Measurements from ENCODE around the gene TGFA. TPM values are rescaled to one million over a fixed set of nuclear protein-coding genes. Genes with fewer than 3 reads are reported as not detected.

The TGFA gene
- total RNA-seq, 2 experiments from 2014 or later: 0.25 to 0.38 TPM

- ATAC-seq (no peak), DNase-seq (no peak)
- no peak overlapping the region for H3K4me3 Mint-ChIP-seq
- intact Hi-C loops (cut with micrococcal nuclease): no loop called here
- peaks cover 9% of the 10 kb centered on the region for H3K27me3 Mint-ChIP-seq
- H3K27ac Mint-ChIP-seq: no peak overlapping the region
- ChIA-PET POLR2A (interaction anchor here (0.6 kb wide), 1 partner anchor 223 kb away, joined by 3 read pairs; no protein-coding TSS in a partner anchor), CTCF (interaction anchor here (2.0 to 4.6 kb wide), 2 partner anchors 23 to 57 kb away, joined by 4 to 23 read pairs; no protein-coding TSS in a partner anchor)
- H3K4me1 Mint-ChIP-seq (ENCODE audit: low read depth): peaks cover 3% of the 10 kb centered on the region
- H3K36me3 Mint-ChIP-seq (ENCODE audit: low read depth): no peaks in the 10 kb centered on the region
- TF ChIP-seq, protein P1, sequence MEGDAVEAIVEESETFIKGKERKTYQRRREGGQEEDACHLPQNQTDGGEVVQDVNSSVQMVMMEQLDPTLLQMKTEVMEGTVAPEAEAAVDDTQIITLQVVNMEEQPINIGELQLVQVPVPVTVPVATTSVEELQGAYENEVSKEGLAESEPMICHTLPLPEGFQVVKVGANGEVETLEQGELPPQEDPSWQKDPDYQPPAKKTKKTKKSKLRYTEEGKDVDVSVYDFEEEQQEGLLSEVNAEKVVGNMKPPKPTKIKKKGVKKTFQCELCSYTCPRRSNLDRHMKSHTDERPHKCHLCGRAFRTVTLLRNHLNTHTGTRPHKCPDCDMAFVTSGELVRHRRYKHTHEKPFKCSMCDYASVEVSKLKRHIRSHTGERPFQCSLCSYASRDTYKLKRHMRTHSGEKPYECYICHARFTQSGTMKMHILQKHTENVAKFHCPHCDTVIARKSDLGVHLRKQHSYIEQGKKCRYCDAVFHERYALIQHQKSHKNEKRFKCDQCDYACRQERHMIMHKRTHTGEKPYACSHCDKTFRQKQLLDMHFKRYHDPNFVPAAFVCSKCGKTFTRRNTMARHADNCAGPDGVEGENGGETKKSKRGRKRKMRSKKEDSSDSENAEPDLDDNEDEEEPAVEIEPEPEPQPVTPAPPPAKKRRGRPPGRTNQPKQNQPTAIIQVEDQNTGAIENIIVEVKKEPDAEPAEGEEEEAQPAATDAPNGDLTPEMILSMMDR (IDR thresholded peaks at IDR 0.05): no peak
- no peaks in the 10 kb centered on the region for H3K9me3 Mint-ChIP-seq
These were observed 6.8 kb upstream of the TGFA start for GRCh38 chr2:70560442-70560841.

- Mint-ChIP-seq H3K4me3 (no peak overlapping the region), H3K36me3 (ENCODE audit: low read depth) (no peaks in the 10 kb centered on the region), H3K4me1 (ENCODE audit: low read depth) (peaks cover 5% of the 10 kb centered on the region), H3K9me3 (no peaks in the 10 kb centered on the region), H3K27me3 (peaks cover 9% of the 10 kb centered on the region), H3K27ac (no peak overlapping the region)
- intact Hi-C loops (cut with micrococcal nuclease): no loop called here
- ATAC-seq (no peak), DNase-seq (no peak)
- POLR2A ChIA-PET: no interaction called here
- TF ChIP-seq, protein P1 (IDR thresholded peaks at IDR 0.05): no peak
- CTCF ChIA-PET: interaction anchor here (2.0 to 4.6 kb wide), 2 partner anchors 22 to 58 kb away, joined by 4 to 23 read pairs; no protein-coding TSS in a partner anchor
These were observed 6.4 kb upstream of the TGFA start for GRCh38 chr2:70560040-70560439.

DNA sequence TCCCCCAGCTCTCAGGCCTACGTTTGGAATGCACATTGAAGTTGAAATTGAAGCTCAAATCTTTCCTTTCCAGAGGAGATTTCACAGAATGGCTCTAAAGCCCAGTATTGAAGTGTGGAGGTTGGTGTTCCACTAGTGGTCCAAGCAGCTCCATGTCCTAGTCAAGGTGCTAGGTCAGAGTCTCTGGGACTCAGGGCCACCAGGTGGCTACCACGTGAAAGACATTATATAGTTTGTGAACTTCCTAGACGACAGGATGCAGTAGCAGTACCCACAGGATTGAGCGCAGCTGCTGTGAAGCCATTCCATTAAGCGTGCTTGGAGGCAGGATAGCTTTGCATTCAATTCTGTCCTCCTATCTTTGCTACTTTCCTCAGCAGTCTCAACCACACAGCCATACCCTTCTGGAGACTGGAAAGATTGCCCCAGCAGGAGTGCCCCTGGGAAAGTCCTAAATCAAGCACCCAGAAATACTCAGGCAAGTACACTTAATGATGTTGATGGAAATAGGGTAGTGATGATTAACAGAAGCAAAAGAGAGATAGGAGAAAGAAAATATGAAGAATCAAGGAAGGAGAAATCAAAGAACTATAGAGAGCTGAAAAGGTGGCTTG lies 4.7 kb upstream of the TGFA start:
- TF ChIP-seq, protein P1 (IDR thresholded peaks at IDR 0.05): no peak
- intact Hi-C loops (cut with micrococcal nuclease): loop anchor here (10.0 kb wide), 1 partner anchor 56 kb away; no protein-coding TSS in a partner anchor
- Mint-ChIP-seq H3K4me3 (no peak overlapping the region), H3K27ac (no peak overlapping the region), H3K4me1 (ENCODE audit: low read depth) (peaks cover 11% of the 10 kb centered on the region), H3K9me3 (no peaks in the 10 kb centered on the region), H3K36me3 (ENCODE audit: low read depth) (no peaks in the 10 kb centered on the region), H3K27me3 (peaks cover 11% of the 10 kb centered on the region)
- ChIA-PET POLR2A (no interaction called here), CTCF (interaction anchor here (0.9 to 4.6 kb wide), 4 partner anchors 10 to 217 kb away, joined by 3 to 23 read pairs (median 4); no protein-coding TSS in a partner anchor)
- ATAC-seq (no peak), DNase-seq (no peak)

DNA sequence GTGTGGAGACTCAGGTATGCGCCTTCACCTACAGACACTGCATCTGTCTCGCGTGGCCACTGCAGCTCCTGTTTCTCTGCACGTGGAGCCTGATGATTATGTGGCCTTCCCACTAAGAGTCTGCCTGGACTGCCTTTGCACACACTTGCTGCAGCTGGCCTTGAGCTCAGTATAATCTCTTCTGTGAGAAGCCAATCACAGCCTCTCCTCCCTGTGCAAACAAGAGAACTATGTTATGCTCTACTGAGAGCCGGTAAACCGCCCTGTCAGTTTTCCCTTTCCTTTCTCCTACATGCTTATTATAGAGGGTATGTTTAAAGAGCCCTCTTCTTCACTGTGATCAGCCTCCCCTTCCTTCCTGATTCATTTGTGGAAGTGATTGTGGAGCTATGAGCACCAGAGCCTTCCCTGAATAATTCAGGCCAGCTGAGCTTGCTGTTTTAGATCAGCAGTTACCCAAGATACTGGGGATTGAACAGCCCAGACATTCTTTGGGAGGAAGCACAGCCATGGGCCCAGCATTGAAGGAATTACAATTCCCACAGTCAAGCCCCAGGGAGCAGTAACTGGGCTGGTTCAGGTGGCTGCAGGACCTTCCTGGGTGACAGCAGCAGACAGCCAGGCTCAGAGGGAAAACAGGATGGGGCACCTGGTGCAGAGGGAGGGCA lies 3.7 kb upstream of the TGFA start:
- ATAC-seq (no peak), DNase-seq (no peak)
- TF ChIP-seq, protein P1 (IDR thresholded peaks at IDR 0.05): no peak
- no peaks in the 10 kb centered on the region for H3K9me3 Mint-ChIP-seq
- POLR2A ChIA-PET: interaction anchor here (0.8 kb wide), 1 partner anchor 75 kb away, joined by 3 read pairs; no protein-coding TSS in a partner anchor
- no peak overlapping the region for H3K4me3 Mint-ChIP-seq
- H3K27me3 Mint-ChIP-seq: peaks cover 21% of the 10 kb centered on the region
- no peak overlapping the region for H3K27ac Mint-ChIP-seq
- H3K36me3 Mint-ChIP-seq (ENCODE audit: low read depth): no peaks in the 10 kb centered on the region
- peaks cover 20% of the 10 kb centered on the region for H3K4me1 Mint-ChIP-seq (ENCODE audit: low read depth)
- intact Hi-C loops (cut with micrococcal nuclease): loop anchor here (10.0 kb wide), 1 partner anchor 57 kb away; no protein-coding TSS in a partner anchor
- CTCF ChIA-PET: interaction anchor here (0.9 to 4.6 kb wide), 5 partner anchors 9 to 252 kb away, joined by 3 to 23 read pairs (median 3); no protein-coding TSS in a partner anchor
